ENCODE data around the gene NELFCD.

- no peak for TF ChIP-seq POLR2A (IDR thresholded peaks at IDR 0.05)
- TF ChIP-seq CTCF (IDR thresholded peaks at IDR 0.05 in 4 of 5, conservative IDR thresholded peaks at IDR 0.05 in 1 of 5) = no peak
Observed at GRCh38 chr20:58959652-58960051, 21.4 kb upstream of the NELFCD start.
